UCSD-AML1 (cell line): Measurements from ENCODE around the gene CDK3.
"Not testable (repeated sequence)": the region's sequence is repeated elsewhere in the genome, so short reads cannot be mapped to it uniquely, and the experiment has no call there.

ENCODE experiments used
- DNase-seq: peaks from one replicate; lab custom pipeline; 2025; ENCODE audit not compliant: unreplicated experiment; lab: John Stamatoyannopoulos, UW

The CDK3 gene

GRCh38 chr17:76000755-76001521 is at the start of gene CDK3:
CDK3 (plus strand) TSS chr17:76000855; CDS start chr17:76001426, 571 bp downstream.
- no peak for DNase-seq

- DNase-seq, result no peak
These were observed 49.6 kb upstream of the CDK3 start for GRCh38 chr17:75950855-75951554.

DNA sequence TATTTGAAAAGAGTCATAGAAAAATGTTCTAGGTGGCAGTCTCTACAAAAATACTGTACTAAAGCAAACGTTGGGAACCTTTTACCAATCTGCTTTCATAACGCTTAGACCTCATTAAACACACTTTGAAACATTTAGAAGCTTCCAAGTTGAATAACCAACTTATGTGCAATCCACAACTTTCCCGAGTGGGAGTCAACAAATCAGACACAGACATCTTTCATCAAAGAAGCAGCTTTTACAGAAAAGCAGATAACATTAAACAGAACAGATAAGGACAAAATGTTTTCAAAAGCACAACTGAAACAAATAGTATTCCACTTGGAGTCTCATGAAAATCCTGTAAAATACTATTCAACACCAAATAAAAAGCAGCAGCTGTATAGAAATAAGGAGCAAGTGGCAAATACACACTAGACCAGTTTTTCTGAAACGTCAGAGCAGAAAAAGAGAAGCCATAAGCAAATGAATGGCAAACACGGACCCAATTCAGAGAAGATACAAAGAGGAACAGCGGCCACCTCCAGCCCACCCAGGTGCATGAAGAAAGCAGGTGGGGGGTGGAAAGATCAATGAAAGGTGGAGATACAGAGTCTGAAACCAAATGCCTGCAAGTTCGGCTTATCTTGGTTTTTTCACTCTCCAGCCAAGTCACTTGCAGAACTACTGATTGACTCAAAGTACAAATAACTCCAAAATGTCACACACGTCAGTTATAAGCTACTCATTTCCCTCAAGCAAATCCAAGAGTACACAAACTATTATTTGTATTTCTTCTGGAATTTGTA is 41.4 kb upstream of the CDK3 start:
- no peak for DNase-seq

DNA sequence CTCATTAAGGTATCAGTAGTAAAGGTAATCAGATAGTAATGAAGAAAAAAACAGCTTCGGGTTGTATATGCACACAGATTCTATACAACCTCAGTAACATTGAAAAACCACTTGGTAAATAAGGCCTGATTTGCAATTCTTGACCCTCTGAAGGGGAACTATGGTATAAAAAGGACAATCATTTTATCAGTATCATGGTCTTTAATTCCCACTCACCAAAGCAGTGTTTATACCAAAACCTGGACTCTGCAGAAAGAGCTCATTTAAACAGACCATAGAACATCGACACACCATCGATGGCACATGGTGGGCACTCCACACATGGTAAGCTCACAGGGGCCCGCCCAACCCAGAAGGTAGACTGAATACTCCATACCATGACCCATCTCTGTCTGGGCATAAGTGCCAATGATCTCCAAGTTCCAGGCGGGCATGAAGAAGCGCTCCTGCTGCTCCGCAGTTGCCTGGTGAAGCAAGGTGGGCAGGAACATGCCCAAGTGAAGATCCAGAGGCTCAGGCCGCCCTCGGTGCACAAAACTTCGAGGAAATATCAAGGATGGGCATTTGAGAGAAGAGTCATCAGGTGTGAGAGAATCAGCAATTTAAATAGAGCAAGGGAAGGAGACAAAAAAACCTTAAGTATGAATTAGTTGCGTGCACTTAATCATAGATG is 40.7 kb upstream of the CDK3 start:
- no peak for DNase-seq

DNA sequence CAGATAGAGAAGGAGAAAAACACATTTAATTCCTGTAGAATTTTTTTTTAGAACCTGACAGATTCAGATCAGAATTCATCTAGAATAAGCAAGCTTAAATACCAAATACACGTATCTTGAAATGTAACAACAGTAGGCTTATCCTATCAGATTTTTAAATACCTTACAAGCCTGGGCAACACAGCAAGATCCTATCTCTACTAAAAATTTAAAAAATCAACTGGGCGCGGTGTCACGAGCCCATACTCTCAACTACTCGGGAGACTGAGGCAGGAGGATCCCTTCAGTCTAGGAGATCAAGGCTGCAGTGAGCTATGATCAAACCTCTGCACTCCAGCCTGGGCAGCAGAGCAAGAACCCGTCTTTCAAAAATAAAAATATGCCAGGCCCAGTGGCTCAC is 35.2 kb upstream of the CDK3 start:
- DNase-seq, result no peak

DNA sequence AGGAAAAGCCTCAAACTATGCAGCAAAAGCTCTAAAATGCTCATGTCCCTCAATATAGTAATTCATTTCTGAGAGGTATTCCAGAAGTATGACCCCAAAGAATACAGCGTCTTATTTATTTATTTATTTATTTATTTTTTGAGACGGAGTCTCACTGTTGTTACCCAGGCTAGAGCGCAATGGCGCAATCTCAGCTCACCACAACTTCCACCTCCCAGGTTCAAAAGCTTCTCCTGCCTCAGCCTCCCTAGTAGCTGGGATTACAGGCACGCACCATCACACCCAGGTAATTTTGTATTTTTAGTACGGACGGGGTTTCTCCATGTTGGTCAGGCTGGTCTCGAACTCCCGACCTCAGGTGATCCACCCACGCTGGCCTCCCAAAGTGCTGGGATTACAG is 31.6 kb upstream of the CDK3 start:
- DNase-seq, result not testable (repeated sequence)

DNA sequence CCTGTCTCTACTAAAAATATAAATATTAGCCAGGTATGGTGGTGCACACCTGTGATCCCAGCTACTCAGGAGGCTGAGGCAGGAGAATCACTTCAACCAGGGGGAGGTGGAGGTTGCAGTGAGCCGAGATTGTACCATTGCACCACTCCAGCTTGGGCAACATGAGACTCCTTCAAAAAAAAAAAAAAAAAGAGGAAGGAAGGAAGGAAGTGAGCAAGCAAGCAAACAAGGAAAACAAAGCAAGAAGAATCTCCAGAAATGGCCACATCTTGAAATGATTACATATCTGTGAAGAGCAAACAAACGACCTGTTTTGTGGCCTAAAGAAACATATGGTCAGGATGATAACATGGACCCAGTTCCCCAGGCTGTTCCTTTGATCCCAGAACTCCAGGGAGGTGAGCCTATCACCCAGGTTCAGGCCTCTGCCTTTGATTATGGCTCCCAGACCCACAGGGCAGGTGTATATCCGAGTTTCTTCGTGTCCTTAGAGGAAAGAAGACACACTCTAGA is 30.6 kb upstream of the CDK3 start:
- DNase-seq, result no peak

GRCh38 chr17:75970626-75971025 is 30.0 kb upstream of the CDK3 start:
- no peak for DNase-seq

- DNase-seq, result not testable (repeated sequence)
These were observed 25.5 kb upstream of the CDK3 start for GRCh38 chr17:75975187-75975586.

- no peak for DNase-seq
These were observed 24.9 kb upstream of the CDK3 start for GRCh38 chr17:75975757-75976174.

- DNase-seq, result no peak
These were observed 24.3 kb upstream of the CDK3 start for GRCh38 chr17:75976175-75976848.

GRCh38 chr17:75978938-75979704 is 21.5 kb upstream of the CDK3 start, which contains the start of the genes ACOX1 and TEN1:
ACOX1 (minus strand) TSS chr17:75979166; CDS start chr17:75979073, 93 bp downstream.
TEN1 (plus strand) TSS chr17:75979240; CDS start chr17:75986193, 6,953 bp downstream.
- DNase-seq, result peak; percentile 97

GRCh38 chr17:75979705-75980187 is 20.9 kb upstream of the CDK3 start:
- DNase-seq, result no peak

- DNase-seq, result no peak
These were observed 20.3 kb upstream of the CDK3 start for GRCh38 chr17:75980188-75981018.

GRCh38 chr17:75981019-75981615 is 19.5 kb upstream of the CDK3 start:
- no peak for DNase-seq

GRCh38 chr17:75983501-75984181 is 17.0 kb upstream of the CDK3 start:
- no peak for DNase-seq

DNA sequence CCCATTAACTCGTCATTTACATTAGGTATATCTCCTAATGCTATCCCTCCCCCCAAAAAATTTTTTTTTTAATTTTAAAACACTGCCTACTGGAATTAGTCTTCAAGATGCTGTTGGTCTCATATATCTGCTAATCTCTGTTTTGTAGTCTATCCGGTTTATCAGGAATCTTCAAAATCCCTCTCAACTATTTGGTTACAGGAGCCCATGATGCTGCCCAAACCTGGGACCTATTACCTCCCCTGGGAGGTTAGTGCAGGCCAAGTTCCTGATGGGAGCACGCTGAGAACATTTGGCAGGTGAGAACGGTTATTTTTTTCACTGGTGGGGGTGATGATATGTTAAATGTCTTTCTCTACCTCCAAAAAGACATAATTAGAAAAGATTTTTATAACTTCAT is 14.7 kb upstream of the CDK3 start:
- DNase-seq, result no peak
